Mesendoderm (in vitro differentiated cells): ENCODE measurements around the gene METAP1D.

Source experiments
- DNase-seq: peaks from one replicate; pipeline ENCODE4 v3.0.0; 2013
- H2AK5ac ChIP-seq: 2 replicates; pipeline ENCODE4 v1.6.1; 2013; ENCODE audit warnings: low read length, inconsistent platforms
- H2BK120ac ChIP-seq: 2 replicates; pipeline ENCODE4 v1.6.1; 2013; ENCODE audit warnings: low read depth, mild to moderate bottlenecking, low read length, moderate library complexity, mixed read lengths
- H2BK15ac ChIP-seq: replicated peaks from 2 replicates; pipeline ENCODE4 v1.6.1; 2013; ENCODE audit warnings: low read depth, mild to moderate bottlenecking, moderate library complexity
- H2BK5ac ChIP-seq: 2 replicates; pipeline ENCODE4 v1.6.1; 2013; ENCODE audit warnings: low read length, inconsistent platforms
- H3K18ac ChIP-seq: 2 replicates; pipeline ENCODE4 v1.6.1; 2013; ENCODE audit warnings: mild to moderate bottlenecking, low read length, mixed read lengths
- H3K23ac ChIP-seq: one replicate; pipeline ENCODE4 v1.6.1; 2013; ENCODE audit warnings: low read length
- H3K27ac ChIP-seq: 2 replicates; pipeline ENCODE4 v1.5.1; 2013; ENCODE audit warnings: low read depth, mild to moderate bottlenecking, inconsistent platforms, low read length, moderate library complexity
- H3K27me3 ChIP-seq: 2 replicates; pipeline ENCODE4 v1.6.1; 2013; ENCODE audit warnings: low read length, control low read depth, mild to moderate bottlenecking, inconsistent platforms; ENCODE audit not compliant: insufficient read depth, poor library complexity
- H3K36me3 ChIP-seq: 2 replicates; pipeline ENCODE4 v1.6.1; 2013; ENCODE audit warnings: low read length, inconsistent platforms; ENCODE audit not compliant: control insufficient read depth, insufficient read depth
- H3K4ac ChIP-seq: one replicate; pipeline ENCODE4 v1.6.1; 2013; ENCODE audit warnings: low read depth, mild to moderate bottlenecking, low read length, moderate library complexity
- H3K4me1 ChIP-seq: 2 replicates; pipeline ENCODE4 v1.6.1; 2013; ENCODE audit warnings: low read depth, low read length, inconsistent platforms; ENCODE audit not compliant: control insufficient read depth
- H3K4me2 ChIP-seq: 2 replicates; pipeline ENCODE4 v1.6.1; 2013; ENCODE audit warnings: low read length
- H3K4me3 ChIP-seq: 2 replicates; pipeline ENCODE4 v1.5.1; 2013; ENCODE audit warnings: mild to moderate bottlenecking, low read length
- H3K56ac ChIP-seq: one replicate; pipeline ENCODE4 v1.6.1; 2013; ENCODE audit warnings: low read length
- H3K79me1 ChIP-seq: 2 replicates; pipeline ENCODE4 v1.6.1; 2013; ENCODE audit warnings: low read length, inconsistent platforms
- H3K79me2 ChIP-seq: 2 replicates; pipeline ENCODE4 v1.6.1; 2013; ENCODE audit warnings: mild to moderate bottlenecking, low read length; ENCODE audit not compliant: control insufficient read depth, insufficient read depth
- H3K9ac ChIP-seq: 2 replicates; pipeline ENCODE4 v1.6.1; 2013; ENCODE audit warnings: low read length, inconsistent platforms
- H4K5ac ChIP-seq: one replicate; pipeline ENCODE4 v1.6.1; 2013; ENCODE audit warnings: low read length
- H4K8ac ChIP-seq: one replicate; pipeline ENCODE4 v1.6.1; 2013; ENCODE audit warnings: low read depth, mild to moderate bottlenecking, control low read depth, low read length, moderate library complexity
- WGBS: extraction: QIAGEN DNeasy Blood & Tissue Kit; methylation state at CpG from one replicate; pipeline ENCODE4 v1.1.7; 2013; ENCODE audit warnings: low lambda C conversion rate, missing lambda C conversion rate; ENCODE audit not compliant: insufficient coverage; ENCODE audit errors: extremely low coverage; 5-methylcytosine and 5-hydroxymethylcytosine counted together

Gene METAP1D

GRCh38 chr2:172080641-172081220 is 81.0 kb downstream of the METAP1D start:
- Histone ChIP-seq H2BK120ac (no peak overlapping the region), H3K9ac (no peak overlapping the region), H3K4me2 (no peak overlapping the region), H3K23ac (no peak overlapping the region), H4K5ac (no peak overlapping the region), H2BK15ac (no peak overlapping the region), H4K8ac (no peak overlapping the region), H3K27ac (no peak overlapping the region), H3K27me3 (peaks cover 49% of the 10 kb centered on the region), H3K79me1 (no peaks in the 10 kb centered on the region), H3K4ac (no peak overlapping the region), H3K18ac (no peak overlapping the region), H3K4me1 (no peaks in the 10 kb centered on the region), H3K56ac (no peak overlapping the region), H2AK5ac (no peak overlapping the region), H3K36me3 (no peaks in the 10 kb centered on the region), H3K79me2 (no peaks in the 10 kb centered on the region), H2BK5ac (no peak overlapping the region), H3K4me3 (no peak overlapping the region)
- DNase-seq, result peak; percentile 39
- WGBS, result no CpG with 5 or more reads among the region's 25 CpGs

GRCh38 chr2:172081221-172082022 is 81.7 kb downstream of the METAP1D start:
- no peaks in the 10 kb centered on the region for H3K79me1 ChIP-seq
- no peak overlapping the region for H3K23ac ChIP-seq
- H4K8ac ChIP-seq, result no peak overlapping the region
- no peak overlapping the region for H2BK15ac ChIP-seq
- no peak overlapping the region for H2AK5ac ChIP-seq
- H3K9ac ChIP-seq, result no peak overlapping the region
- no peak overlapping the region for H3K4me3 ChIP-seq
- H3K4ac ChIP-seq, result no peak overlapping the region
- H3K4me1 ChIP-seq, result no peaks in the 10 kb centered on the region
- H3K18ac ChIP-seq, result no peak overlapping the region
- WGBS, result no CpG with 5 or more reads among the region's 36 CpGs
- DNase-seq, result peak; percentile 42
- H3K79me2 ChIP-seq, result no peaks in the 10 kb centered on the region
- no peak overlapping the region for H4K5ac ChIP-seq
- H3K27me3 ChIP-seq, result peaks cover 53% of the 10 kb centered on the region
- no peaks in the 10 kb centered on the region for H3K36me3 ChIP-seq
- H3K4me2 ChIP-seq, result no peak overlapping the region
- no peak overlapping the region for H3K27ac ChIP-seq
- H2BK5ac ChIP-seq, result no peak overlapping the region
- H3K56ac ChIP-seq, result no peak overlapping the region
- H2BK120ac ChIP-seq, result no peak overlapping the region

- Histone ChIP-seq H3K27me3 (peaks cover 58% of the 10 kb centered on the region), H3K56ac (no peak overlapping the region), H3K9ac (no peak overlapping the region), H3K79me2 (no peaks in the 10 kb centered on the region), H2BK5ac (no peak overlapping the region), H3K4me1 (no peaks in the 10 kb centered on the region), H3K4me2 (no peak overlapping the region), H3K27ac (no peak overlapping the region), H3K18ac (no peak overlapping the region), H4K5ac (no peak overlapping the region), H2BK120ac (no peak overlapping the region), H3K4me3 (no peak overlapping the region), H2BK15ac (no peak overlapping the region), H3K79me1 (no peaks in the 10 kb centered on the region), H3K4ac (no peak overlapping the region), H3K36me3 (no peaks in the 10 kb centered on the region), H3K23ac (no peak overlapping the region), H2AK5ac (no peak overlapping the region), H4K8ac (no peak overlapping the region)
- WGBS, result no CpG with 5 or more reads among the region's 14 CpGs
- DNase-seq, result peak; percentile 45
These were observed 82.6 kb downstream of the METAP1D start for GRCh38 chr2:172082105-172082943.

- Histone ChIP-seq H3K27me3 (peaks cover 65% of the 10 kb centered on the region), H3K9ac (no peak overlapping the region), H2AK5ac (no peak overlapping the region), H2BK5ac (no peak overlapping the region), H4K5ac (no peak overlapping the region), H3K79me1 (no peaks in the 10 kb centered on the region), H3K4me3 (no peak overlapping the region), H4K8ac (no peak overlapping the region), H2BK120ac (no peak overlapping the region), H3K4me1 (no peaks in the 10 kb centered on the region), H2BK15ac (no peak overlapping the region), H3K4me2 (no peak overlapping the region), H3K56ac (no peak overlapping the region), H3K36me3 (no peaks in the 10 kb centered on the region), H3K4ac (no peak overlapping the region), H3K79me2 (no peaks in the 10 kb centered on the region), H3K23ac (no peak overlapping the region), H3K18ac (no peak overlapping the region), H3K27ac (no peak overlapping the region)
- no CpG with 5 or more reads among the region's 42 CpGs for WGBS
- DNase-seq, result peak; percentile 69
These were observed 83.3 kb downstream of the METAP1D start for GRCh38 chr2:172082944-172083627.

GRCh38 chr2:172083628-172084394 is 84.1 kb downstream of the METAP1D start:
- Histone ChIP-seq H3K27ac (no peak overlapping the region), H3K4me3 (no peak overlapping the region)

More at GRCh38 chr2:172083628-172084394, 84.1 kb downstream of the METAP1D start:
- Histone ChIP-seq H3K79me2 (no peaks in the 10 kb centered on the region), H2BK120ac (no peak overlapping the region), H3K4me1 (no peaks in the 10 kb centered on the region), H2BK15ac (no peak overlapping the region), H4K8ac (no peak overlapping the region), H3K18ac (no peak overlapping the region), H3K9ac (no peak overlapping the region), H2AK5ac (no peak overlapping the region), H3K27me3 (peaks cover 72% of the 10 kb centered on the region), H3K56ac (no peak overlapping the region), H4K5ac (no peak overlapping the region), H3K79me1 (no peaks in the 10 kb centered on the region), H3K23ac (no peak overlapping the region), H3K4ac (no peak overlapping the region), H3K4me2 (no peak overlapping the region), H2BK5ac (no peak overlapping the region), H3K36me3 (no peaks in the 10 kb centered on the region)
- no CpG with 5 or more reads among the region's 23 CpGs for WGBS
- no peak for DNase-seq
